GM19467 (cell line): Measurements from ENCODE around the gene PPP1R15B.

Source experiments
- ATAC-seq: cut with Tn5 transposase; IDR thresholded peaks from one replicate; pipeline ENCODE4 v1.9.1; 2021; ENCODE audit warnings: mild to moderate bottlenecking, moderate library complexity; ENCODE audit not compliant: unreplicated experiment

PPP1R15B gene

DNA sequence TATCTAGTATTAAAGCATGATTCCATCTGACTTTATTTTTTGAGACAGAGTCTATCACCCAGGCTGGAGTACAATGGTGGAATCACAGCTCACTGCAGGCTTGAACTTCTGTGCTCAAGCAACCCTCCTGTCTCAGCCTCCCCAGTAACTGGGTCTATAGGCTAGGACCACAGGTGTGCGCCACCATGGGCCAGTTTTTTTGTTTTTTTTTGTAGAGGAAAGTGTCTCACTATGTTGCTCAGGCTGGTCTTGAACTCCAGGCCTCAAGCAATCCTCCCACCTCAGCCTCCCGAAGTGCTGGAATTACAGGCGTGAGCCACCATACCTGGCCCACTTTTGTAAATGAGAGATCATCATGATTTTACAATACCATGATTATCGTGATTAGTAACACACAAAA is 9.2 kb downstream of the PPP1R15B start:
- ATAC-seq, result no peak

DNA sequence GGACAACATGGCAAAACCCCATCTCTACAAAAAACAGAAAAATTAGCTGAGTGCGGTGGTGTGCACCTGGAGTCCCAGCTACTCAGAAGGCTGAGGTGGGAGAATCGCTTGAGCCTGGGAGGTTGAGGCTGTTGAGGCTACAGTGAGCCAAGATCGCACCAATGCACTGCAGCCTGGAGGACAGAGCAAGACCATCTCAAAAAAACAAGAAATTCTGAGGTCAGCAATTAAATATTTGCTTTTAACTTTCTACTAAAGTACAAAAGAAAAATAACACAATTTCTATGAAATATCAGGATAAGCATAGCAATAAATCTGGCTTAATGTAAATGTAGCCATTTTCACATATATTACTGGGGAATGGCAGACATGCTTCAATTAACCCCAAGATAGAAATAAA is 9.9 kb downstream of the PPP1R15B start:
- no peak for ATAC-seq

GRCh38 chr1:204400882-204401510 is 10.6 kb downstream of the PPP1R15B start:
- no peak for ATAC-seq

DNA sequence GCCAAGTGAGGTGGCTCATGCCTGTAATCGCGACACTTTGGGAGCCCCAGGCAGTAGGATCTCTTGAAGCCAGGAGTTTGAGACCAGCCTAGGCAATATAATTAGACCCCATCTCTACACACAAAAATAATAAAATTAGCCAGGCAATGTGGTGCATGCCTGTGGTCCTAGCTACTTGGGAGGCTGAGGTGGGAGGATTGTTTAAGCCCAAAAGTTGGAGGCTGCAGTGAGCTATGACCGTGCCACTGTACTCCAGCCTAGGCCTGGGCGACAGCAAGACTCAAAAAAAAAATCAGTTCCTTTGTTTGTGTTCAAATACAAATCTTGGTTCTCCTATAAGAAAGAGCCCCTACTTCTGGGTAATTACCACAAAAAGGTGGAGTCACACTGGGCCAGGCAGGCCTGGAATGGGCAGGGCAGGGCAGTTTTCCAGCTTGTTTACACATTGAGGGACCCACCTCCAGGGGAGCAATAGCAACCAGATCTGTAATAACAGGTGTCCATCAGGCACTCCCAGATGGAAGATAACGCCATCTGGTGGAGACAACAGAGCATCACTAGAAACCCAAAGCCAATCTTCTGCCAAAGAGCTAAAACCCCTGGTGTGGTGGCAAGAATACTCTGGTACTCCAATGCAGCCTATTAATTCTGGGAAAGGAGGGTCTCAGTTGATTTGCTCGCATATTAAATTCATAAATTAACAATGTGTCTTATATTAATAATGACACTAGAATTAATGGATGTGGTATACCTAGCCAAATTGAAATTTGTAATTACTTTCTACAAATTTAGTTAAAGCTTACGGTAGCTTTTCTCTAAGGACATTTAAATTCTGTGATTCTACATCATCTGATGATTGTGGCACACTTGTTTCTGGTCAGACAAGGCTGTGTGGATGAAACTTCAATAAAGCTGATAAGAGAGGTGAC is 13.2 kb downstream of the PPP1R15B start:
- peak; percentile 73 for ATAC-seq

DNA sequence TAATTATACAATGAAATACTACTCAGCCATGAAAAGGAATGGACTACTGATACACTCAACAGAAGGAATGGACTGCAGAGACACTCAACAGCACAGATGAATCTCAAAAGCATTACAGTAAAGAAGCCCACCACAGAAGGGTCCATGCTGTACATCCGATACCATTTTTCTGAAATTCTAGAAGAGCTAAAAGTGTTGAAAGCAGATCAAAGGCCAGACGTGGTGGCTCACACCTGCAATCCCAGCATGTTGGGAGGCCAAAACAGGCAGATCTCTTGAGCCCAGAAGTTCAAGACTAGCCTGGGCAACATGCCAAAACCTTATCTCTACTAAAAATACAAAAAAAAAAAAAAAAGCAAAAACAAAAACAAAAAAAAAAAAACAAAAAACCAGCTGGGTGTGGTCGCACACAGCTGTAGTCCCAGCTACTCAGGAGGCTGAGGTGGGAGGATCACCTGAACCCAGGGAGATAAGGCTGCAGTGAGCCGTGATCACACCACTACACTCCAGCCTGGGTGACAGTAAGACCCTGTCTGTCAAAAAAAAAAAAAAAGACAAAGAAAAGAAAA is 15.5 kb downstream of the PPP1R15B start:
- no peak for ATAC-seq

- ATAC-seq, result no peak
These were observed 20.0 kb downstream of the PPP1R15B start for GRCh38 chr1:204391629-204392028.

- no peak for ATAC-seq
These were observed 20.7 kb downstream of the PPP1R15B start for GRCh38 chr1:204390751-204391466.

GRCh38 chr1:204385727-204386126 is 25.9 kb downstream of the PPP1R15B start:
- no peak for ATAC-seq

DNA sequence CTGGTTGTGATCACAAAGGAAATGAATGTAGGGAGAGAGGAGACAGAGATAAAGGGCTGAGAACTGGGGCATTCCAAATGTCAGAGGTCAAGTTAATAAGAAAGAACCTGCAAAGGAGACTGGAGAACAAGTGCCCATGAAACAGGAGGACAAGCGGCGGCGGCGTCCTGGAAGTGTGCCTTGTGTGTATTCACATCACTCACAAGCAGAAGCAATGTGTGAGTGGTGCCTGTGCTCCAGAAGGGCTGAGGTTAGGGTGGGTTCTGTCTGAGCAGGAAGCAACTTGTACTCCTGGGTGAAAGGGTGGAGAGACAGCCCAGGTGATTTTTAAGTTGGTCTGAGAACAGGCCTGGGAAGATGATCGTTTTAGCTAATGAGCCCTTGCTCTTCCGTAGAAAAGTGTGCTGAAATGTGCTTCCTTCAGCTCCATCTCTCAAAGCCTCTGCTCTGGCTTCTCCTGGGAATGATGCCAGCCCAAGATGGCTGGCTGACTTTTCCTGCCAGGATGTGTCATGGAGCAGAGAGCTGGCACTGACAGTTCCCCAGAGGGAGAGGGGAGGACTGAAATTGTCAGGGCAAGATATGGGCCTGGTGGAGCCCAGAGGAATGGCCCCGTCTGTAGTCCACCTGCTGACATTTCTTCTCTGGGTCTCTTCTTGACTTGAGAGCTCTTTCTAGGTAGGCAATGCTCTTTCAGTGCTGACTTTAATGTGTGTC is 26.8 kb downstream of the PPP1R15B start:
- ATAC-seq, result no peak

GRCh38 chr1:204383163-204383904 is 28.3 kb downstream of the PPP1R15B start:
- no peak for ATAC-seq

- ATAC-seq, result no peak
These were observed 28.9 kb downstream of the PPP1R15B start for GRCh38 chr1:204382714-204383083.

DNA sequence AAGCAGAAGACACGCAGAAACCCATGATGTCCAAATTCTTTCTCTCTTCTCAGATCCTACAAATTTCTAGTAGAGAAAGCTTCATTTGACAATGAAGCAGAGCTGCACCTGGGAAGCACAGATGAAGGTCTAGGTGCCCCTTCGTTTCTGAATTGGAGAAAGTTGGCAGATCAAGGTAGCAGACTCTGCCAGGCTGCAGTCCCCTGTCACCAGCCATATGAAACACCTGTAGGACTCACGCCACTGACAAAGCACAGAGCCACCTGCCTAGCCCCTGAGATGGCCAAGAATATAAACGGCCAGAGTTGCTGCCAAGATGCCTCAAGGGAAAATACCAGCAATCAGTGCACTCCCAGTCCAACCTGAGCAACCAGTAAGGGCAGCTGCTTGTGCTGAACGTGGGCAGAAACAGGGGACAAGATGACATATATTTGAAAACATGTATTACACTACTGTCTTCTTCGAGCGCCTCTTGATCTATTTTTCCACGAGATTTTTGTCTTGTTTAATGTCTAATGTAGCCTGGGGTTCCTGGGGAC is 31.3 kb downstream of the PPP1R15B start:
- no peak for ATAC-seq

DNA sequence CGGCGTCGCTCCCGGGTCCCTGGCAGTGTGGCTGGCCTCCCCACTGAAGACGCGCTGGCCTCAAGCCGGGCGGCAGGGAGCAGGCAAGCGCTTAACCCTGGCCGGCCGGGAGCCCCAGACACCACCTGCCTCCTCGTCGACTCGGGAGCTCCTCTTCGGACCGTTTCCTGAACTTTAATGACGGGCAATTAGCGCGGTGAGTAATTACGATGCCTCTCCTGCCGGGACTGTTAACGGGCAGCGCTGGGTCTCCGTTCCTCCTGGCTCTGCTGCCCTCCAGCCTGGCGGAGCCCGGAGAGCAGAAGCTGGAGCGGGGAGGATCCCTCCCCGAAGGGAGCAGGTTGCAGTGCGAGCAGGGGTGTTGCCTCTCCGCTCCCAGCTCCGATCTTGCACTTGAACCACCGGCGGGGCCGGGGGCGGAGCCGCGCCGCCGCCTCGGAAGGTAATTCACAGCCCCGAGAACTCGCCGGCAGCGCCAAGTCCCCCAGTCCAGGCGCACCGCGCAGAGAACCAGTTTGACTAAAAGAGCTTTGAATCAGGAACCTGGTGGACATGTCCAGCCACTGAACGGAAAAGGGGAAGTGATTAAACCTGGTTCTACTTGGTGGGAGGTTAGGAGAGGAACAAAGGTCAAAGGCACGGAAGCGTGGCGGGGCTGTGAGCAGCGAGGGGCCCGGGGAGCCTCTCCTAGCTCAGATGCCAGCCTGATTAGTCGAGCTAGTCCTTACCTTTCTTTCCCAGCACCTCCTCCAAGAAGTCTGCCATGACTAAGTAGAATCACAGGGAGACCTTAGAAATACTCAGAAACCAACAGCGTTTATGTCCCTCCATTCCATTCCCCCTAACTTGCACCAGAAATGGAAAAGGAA is 33.6 kb downstream of the PPP1R15B start:
- ATAC-seq, result no peak

DNA sequence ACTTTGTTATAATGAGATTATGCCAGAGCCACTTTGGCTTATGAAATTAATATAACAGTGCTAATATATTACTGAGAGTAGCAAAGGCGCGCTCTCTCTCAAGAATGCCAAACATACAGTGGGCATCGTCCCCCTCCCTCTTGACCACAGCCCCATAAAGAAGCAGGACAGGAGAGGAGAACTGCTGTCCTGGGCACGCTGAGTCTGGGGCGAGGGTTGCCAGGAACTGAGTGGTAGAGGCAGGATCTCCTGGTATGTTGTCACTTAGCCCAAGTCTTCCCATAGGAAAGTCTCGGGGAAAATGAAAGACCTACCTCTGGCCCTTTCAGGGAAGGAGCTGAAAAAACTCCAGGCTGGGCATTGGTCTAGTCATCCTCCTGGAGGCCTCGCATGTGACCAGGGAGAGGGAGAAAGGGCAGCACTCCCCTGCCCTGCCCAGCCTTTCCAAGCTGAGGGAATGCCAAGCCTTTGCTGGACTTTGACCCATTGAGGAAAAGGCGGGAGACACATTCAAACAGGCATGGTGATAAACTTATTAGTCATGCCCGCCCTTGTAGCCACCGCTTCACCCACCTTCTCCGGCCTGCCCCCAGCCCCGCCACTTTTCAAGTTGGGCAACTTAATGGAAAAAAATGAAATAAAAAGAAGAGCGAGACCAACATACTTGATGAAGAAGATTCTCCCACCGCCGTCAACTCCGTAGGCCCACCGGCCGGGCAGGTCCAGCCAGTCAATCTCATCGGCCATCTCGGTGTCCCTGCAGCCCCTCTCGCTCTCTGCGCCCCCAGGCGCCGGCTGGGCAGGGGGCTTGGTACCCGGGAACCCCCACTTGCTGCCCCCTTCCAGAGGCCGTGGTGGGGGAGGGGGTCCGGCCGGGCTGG is 34.5 kb downstream of the PPP1R15B start:
- ATAC-seq, result no peak

- ATAC-seq, result no peak
These were observed 35.2 kb downstream of the PPP1R15B start for GRCh38 chr1:204376465-204376864.

- ATAC-seq, result no peak
These were observed 37.7 kb downstream of the PPP1R15B start for GRCh38 chr1:204373911-204374310.

- no peak for ATAC-seq
These were observed 41.4 kb downstream of the PPP1R15B start for GRCh38 chr1:204370176-204370575.
